NCI-H526 treated with DMSO at 0.1 percent for 48 hours (cell line): Measurements from ENCODE around the gene COL9A3.

ENCODE experiments used
- DNase-seq: peaks from one replicate; lab custom pipeline; 2025; lab: John Stamatoyannopoulos, UW

The COL9A3 gene

DNA sequence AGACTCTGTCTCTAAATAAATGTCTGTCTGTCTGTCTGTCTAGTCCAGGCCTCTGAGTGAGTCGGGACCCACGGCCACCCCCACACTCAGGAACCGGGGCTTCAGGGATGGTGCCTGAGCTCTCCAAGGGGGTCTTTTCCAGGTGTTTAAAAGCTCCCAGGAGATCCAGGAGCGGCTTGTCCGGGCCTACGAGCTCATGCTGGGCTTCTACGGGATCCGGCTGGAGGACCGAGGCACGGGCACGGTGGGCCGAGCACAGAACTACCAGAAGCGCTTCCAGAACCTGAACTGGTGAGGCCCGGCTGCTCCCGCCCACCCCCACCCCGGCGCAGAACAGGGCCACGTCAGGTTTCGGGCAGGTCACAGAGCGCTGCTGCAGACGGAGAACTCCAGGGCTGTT, 5.5 kb upstream of the COL9A3 start:
- DNase-seq = no peak

DNA sequence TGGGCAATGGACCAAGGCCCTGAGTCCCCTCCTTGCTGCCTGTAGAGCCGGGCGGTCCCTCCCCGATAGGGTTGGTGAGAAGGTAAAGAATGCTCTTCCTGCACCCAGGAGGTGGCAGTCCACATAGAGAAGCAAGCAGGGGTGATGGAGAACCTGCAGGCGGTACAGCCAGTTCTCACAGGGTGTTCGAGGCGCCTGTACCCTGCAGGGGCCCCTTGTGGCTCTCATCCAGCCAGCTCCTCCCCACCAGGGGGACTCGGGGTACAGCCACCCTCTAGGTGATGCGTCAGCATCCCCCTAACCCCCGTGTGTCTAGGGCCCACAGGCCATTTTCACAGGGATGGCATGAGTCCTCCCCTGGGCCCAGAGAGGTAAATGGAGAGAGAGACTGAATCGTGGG, 5.1 kb upstream of the COL9A3 start:
- DNase-seq = no peak

DNA sequence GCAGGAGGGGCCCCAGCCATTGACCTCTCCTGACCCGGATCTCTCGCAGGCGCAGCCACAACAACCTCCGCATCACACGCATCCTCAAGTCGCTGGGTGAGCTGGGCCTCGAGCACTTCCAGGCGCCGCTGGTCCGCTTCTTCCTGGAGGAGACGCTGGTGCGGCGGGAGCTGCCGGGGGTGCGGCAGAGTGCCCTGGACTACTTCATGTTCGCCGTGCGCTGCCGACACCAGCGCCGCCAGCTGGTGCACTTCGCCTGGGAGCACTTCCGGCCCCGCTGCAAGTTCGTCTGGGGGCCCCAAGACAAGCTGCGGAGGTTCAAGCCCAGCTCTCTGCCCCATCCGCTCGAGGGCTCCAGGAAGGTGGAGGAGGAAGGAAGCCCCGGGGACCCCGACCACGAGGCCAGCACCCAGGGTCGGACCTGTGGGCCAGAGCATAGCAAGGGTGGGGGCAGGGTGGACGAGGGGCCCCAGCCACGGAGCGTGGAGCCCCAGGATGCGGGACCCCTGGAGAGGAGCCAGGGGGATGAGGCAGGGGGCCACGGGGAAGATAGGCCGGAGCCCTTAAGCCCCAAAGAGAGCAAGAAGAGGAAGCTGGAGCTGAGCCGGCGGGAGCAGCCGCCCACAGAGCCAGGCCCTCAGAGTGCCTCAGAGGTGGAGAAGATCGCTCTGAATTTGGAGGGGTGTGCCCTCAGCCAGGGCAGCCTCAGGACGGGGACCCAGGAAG, 4.5 kb upstream of the COL9A3 start:
- no peak for DNase-seq

DNA sequence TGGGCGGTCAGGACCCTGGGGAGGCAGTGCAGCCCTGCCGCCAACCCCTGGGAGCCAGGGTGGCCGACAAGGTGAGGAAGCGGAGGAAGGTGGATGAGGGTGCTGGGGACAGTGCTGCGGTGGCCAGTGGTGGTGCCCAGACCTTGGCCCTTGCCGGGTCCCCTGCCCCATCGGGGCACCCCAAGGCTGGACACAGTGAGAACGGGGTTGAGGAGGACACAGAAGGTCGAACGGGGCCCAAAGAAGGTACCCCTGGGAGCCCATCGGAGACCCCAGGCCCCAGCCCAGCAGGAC, 4.0 kb upstream of the COL9A3 start:
- DNase-seq = no peak

DNA sequence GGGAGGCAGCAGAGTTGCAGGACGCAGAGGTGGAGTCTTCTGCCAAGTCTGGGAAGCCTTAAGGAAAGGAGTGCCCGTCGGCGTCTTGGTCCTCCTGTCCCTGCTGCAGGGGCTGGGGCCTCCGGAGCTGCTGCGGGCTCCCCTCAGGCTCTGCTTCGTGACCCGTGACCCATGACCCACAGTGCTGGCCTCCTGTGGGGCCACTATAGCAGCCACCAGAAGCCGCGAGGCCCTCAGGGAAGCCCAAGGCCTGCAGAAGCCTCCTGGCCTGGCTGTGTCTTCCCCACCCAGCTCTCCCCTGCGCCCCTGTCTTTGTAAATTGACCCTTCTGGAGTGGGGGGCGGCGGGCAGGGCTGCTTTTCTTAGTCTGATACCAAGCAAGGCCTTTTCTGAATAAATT, 3.3 kb upstream of the COL9A3 start:
- no peak for DNase-seq

DNA sequence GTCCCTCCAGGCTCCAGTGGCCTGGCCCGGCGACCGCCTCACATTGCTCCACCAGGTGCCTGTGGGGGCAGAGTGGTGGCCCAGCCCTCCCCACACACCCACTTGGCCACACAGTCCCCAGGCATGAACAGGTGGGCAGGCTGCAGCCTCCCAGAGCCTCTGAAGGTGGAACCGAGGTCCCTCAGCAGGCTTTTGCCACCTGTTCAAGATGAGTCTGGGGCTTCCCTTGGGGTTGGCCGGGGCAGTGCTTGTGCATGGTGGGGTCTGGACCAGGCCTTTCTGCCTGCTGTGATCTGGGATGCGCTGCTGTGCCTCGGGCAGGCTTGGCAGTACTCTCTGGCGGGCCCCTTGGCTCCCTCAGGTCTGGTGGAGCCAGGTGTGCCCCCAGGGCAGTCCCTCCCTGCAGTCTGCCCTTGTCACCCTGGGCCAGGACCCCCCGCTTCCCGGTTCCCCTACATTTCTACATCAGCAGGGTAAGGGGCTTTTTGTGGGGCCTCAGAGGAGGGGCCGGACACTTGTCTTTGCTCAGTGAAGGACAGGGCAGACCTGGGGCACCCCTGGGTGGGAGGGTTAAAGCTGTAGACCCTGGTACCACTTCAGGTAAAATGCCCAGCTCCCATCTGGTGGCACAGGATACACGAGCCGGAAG, 2.7 kb upstream of the COL9A3 start:
- no peak for DNase-seq

DNA sequence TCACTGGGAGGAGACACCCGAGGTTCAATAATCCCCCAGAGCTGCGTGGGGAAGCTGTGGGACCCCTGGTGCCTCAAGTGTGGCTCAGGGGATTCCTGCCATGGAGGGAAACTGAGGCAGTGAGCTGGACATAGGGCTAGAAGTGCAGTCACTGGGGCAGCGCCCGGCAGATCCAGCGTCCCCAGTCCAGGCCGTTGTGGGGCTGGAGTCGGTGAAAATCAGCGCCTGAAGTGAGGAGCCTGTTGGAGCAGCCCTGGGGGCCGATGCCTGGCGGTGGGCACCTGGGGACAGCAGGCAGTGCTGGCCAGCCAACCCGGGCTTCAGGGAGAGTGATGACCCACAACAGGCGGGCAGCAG, 2.2 kb upstream of the COL9A3 start:
- no peak for DNase-seq

DNA sequence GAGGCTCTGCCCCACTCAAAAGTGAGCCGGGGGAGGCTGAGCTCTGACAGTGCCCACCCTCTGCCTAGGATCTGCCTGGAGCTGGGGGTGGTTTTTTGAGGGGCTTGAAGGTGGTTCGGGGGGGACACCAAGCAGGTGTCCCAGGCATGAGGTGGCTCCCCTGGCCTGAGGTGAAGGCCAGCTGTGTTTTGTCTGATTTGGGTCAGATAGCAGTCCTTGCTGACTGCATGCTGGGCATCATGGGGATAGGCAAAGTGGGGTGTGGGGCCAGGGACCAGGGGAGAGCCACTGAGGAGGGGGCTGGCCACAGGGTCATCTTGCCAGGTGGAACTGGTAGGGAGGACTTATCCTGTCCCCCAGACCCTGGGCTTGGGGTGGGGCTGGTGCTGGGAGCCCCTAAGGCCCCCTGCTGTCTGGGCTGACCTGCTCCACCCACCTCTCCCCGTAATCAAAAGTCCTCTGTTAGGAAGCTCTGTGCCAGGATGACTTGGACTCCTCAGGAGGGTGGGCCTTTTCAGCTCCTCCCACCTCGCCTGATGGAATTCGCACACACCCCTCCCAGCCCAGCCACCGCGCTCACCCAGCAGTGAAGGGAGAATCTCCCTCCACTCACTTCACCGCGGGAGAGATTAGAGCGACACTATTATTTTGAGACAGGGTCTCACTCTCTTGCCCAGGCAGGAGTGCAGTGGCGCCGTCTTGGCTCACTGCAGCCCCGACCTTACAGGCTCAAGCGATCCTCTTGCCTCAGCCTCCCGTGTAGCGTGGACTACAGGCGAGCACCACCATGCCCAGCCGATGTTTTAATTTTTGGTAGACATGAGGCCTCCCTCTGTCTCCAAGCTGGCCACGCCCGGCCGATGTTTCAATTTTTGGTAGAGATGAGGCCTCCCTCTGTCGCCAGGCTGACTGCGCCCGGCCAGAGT, 1.5 kb upstream of the COL9A3 start:
- DNase-seq = no peak

DNA sequence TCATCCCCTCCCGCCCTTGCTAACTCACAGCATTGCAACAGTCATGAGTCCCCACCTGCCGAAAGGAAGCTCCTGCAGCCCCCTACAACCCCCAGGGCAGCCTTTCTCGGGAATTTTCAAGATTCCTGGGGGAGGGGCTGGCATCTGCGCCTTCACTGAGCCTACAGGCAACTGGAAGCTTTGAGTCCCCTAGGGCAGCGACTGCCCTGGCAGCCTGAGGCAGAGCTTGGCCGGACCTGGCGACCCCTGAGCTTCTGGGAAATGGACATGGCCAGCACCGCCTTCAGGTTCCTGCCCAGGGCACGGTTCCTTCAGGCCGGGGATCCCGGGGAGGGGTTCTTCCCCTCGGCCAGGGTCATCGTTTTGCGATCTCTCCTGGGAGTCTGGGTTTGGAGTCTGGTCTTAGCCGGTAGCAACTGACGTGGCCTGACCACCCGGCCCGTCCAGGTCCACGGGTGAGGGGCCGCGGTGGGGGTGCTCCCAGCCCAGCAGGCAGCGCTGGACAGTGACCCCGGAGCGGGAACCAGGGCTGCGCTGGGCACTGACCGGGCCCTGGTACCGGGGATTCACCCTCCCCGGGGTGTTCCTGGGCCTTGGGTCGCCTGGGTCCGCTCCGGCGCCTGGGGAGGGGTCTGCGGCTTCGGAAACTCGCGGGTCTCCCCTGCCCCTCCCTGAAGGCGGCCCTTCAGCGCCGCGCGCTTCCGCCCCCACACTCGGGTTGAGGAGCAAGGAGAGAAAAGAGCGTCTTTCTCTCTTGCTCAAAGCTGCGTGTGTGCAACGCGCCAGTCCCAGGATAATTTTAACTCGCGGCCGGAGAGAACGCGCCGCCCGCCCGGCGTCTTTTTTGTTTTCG, 593 bp upstream of the COL9A3 start:
- no peak for DNase-seq

DNA sequence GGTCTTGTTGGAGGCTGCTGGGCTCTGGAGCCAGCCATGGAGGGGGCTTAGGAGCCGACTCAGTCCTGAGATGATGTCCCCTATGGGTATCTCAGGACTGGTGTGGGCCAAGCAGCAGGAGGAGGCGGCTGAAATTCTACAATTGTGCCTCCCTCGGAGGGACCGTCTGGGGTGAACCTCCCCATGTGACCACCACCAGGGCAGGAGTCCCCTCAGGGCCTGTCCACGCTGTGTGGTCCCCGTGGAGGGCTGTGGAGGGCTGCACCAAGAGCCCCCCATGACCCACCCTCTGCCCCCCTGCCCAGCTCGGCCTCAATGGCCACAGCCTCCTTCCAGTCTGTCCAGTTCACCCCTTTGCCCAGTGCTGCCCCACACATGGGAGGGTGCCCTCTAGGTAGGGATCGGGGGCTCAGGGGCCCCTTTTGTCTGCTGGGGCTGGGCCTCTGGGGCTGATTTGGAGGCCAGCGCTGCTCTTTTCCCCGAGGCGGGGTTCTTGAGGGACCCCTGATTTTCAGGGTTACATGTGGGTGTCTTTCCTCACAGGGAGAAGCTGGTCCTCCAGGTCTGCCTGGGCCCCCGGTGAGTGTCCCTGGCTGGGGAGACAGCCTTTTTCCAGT, 1.2 kb downstream of the COL9A3 start:
- no peak for DNase-seq

DNA sequence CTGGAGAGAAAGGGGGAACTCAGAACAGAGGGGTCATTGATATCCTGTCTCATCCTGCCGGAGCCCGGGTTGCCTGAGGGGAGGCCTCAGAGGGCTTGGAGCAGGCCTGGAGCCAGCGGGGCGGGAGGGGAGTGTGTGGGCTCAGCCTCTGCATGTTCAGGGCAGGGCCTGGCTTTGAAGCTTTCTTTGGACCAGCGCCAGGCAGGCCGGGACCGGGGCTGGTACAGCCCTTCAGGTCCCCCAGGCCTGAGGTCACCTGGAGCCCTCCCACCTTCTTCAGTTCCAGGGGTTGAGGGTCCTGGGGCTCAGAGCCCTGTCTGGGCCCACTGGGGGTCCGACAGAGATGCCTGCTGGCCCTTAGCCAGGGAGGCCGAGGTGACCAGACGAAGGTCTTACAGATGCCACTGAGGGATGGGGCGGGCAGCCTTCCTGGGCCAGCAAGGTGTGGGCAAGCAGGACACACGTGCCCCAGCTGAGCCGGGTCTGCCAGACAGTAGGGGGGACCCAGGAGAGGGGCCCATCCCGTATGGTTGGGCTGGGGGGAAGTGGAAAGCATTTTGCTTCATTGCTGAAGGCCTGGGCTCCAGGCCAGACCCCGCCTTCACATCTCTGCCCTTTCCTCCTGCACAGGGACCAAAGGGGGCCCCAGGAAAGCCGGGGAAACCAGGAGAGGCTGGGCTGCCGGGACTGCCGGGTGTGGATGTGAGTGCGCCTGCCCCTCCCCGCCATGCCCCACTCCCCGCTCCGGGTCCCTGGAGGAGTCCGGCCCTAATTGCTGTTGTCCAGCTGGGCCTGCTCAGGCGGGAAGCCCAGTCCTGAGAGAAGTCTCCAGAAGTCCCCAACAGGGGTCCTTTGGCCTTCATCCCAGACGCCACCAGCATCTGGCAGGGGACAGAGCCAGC, 2.0 kb downstream of the COL9A3 start:
- DNase-seq = no peak

DNA sequence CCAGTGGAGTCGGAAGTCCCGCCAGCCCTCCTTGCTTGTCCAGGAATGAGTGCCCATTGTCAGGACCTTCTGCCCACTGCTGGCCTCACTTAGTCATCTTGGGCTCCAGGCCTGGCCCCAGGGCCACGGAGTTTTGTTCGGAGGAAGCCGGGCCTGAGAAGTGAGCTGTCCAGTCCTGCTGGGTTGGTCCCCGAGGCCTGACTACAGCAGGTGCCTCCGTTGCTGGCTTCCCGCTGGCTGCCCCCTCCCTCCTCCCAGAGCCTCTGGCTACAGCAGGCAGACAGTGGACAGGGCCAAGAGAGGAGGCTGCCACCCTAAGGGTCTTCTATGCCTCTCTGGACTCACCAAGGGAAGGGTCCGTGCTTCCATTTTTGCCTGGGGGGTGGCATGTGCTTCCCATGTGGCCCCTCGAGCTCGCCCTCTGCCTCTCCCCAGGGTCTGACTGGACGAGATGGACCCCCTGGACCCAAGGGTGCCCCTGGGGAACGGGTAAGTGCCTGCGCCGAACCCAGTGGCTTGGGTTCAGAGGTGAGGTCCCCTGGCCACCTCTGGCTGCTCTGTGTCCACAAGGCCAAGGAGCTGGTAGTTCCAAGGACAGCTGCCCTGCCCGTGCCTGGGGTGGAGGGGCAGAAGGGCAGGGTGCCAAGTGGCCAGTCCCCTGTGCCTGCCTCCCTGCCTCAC, 2.8 kb downstream of the COL9A3 start:
- no peak for DNase-seq

DNA sequence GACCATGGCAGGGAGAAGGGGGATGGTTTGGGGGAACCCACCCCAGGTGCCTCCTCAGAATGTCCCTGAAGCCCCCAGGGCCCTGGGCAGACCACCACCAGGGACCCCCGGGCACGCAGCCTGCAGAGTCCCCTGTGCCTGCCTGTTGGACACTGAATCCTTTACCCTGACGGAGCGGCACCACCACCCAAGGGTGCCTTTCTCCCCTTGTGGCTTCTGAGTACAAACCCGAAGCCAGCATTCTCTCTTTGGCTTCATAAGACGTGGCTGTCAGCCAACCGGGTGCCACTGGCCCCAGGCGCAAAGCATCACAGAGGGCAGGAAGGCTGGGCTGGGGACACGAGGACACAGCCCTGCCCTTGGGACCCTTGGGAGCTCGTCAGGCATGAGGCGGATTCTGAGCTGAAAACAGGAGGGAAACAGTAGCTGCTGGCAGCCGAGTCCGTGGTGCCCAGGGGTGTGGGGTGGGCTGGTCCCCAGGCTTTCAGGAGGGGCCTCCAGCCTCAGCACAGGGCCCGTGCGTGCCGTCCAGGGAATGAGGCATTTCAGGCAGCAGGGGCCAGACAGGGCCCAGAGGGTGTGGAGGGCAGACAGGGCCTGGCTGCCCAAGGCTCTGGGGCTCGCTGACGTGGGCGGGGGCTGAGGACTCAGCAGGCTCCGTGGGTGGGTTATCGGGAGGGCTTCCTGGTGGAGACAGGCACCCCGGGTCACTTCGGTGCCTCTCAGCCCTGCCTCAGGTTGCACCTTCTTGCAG, 3.5 kb downstream of the COL9A3 start:
- no peak for DNase-seq

DNA sequence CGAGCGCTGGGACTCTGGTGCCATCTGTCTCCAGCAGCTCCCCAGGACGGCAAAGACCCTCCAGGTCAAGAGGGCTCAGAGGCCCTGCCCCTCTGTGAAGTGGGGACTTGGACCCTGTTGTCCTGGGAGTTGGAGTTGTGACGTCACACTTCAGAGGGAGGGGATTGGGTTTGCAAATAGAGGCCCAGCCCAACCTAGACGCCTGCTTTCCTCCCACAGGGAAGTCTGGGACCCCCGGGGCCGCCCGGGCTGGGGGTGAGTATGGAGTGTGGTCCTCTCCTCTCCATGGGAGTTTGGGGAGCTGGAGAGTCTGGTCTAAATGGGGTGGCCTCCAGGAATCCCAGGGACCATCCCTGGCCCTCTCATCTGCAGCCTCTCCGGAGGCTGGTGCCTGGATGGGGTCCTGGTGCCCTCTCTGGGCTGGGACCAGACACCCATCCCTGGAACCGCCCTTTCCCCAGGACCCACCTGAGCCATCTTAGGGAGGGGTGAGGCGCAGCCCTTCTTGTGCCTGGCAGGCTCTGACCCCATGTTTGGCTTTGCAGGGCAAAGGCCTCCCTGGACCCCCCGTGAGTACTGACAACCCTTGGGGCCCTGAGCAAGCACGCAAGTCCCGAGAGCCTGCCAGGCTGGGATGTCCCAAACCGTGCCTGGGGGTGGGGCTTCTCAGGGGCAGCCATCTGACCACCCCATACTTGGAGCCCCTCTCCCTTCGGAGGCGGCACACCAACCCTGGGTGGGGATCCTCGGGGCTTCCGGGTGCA, 4.3 kb downstream of the COL9A3 start:
- no peak for DNase-seq

DNA sequence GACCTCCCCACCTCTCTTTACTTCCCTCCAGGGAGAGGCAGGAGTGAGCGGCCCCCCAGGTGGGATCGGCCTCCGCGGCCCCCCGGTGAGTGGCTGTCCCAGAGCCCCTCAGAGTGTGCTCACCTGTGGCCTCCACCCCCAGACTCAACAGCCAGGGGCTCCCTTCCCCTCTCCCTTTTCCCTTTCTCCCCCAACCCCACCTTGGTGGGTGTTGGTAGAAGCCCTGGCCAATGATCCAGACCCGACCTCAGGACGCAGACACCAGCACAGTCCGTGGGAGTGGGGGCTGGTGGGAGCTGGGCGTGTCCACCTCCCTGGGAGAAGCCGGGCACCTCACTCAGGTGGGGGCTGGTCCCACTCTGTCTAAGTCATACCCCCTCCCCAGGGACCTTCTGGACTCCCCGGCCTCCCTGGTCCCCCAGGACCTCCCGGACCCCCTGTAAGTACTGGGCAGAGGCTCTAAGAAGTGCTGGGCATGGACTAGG, 4.9 kb downstream of the COL9A3 start:
- DNase-seq = no peak

DNA sequence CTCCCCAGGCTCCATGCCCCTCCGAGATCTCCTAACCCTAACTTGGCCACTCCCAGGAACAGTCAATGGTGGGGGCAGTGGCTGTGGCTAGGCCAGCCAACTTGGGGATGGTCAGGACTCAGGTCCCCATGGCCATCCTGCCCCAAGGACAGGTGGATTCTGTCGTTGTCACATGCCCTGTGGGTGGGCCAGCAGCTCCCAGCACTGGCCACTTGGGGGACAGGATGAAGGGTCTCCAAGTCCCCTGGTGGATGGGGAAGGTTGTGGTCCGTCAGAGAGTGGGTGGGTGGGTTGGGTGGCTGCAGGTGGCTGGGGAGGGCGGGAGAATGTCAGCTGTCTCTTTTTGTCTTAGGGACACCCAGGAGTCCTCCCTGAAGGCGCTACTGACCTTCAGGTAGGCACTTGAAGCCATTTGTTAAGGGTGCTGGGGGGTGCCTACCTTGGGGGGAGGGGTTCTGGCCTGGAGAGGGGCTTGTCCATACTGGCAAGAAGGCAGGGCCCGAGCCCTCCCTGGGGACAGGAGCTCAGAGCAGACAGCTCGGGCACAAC, 5.5 kb downstream of the COL9A3 start:
- no peak for DNase-seq

DNA sequence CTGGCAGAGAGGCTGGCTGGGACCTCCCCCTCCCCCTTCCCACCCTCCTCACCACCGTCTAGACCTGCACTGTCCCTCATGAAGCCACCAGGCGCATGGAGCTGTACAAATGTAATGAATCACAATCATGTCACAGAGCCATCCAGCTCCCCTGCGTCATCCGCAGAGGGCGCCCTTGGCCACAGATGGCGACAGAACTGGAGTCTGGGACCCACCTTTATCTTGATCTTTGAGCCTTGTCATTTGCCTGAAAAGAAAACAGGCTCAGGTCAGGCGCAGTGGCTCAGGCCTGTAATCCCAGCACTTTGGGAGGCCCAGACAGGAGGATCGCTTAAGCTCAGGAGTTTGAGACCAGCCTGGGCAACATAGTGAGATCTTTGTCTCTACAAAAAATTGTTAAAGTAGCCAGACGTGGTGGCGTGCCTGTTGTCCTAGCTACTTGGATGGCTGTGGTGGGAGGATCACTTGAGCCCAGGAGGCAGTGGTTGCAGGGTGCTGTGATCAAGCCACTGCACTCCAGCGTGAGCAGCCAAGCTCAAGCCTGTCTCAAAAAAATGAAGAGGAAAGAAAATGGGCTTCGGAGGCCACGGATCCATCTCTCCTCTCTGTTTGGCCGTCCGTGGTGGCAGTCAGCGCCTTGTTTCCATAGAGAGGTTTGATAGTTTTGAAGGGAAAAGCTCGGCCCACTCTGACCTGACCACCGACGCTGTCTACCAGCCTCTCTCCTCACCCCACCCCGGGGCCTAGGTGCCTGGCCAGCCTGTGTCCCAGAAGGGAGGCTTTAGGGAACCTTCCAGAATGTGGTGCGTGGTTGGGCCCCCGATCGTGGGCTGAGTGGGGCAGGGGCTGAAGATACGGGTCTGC, 6.2 kb downstream of the COL9A3 start:
- peak; percentile 87 for DNase-seq
